A549 treated with AZD9567 at 1 μM for 4 hours (cell line): ENCODE measurements around the gene CSTF3. TPM values are rescaled to one million over a fixed set of nuclear protein-coding genes. Genes with fewer than 3 reads are reported as not detected.

ENCODE experiments used
- total RNA-seq: library from RNA; stranded (reverse); fragments of 200-300 nt; extraction: Qiagen RNA extraction; gene quantifications from 5 replicates; pipeline ENCODE4 v1.2.3, GENCODE V29; 2022; ENCODE audit not compliant: insufficient read depth

Gene CSTF3
- total RNA-seq: 25.9 to 39.6 TPM (median 29.5 TPM) in 5 replicates

GRCh38 chr11:33161120-33162005, at the start of gene CSTF3:
CSTF3 (minus strand) TSS chr11:33161480; CDS start chr11:33161325, 155 bp downstream.

DNA sequence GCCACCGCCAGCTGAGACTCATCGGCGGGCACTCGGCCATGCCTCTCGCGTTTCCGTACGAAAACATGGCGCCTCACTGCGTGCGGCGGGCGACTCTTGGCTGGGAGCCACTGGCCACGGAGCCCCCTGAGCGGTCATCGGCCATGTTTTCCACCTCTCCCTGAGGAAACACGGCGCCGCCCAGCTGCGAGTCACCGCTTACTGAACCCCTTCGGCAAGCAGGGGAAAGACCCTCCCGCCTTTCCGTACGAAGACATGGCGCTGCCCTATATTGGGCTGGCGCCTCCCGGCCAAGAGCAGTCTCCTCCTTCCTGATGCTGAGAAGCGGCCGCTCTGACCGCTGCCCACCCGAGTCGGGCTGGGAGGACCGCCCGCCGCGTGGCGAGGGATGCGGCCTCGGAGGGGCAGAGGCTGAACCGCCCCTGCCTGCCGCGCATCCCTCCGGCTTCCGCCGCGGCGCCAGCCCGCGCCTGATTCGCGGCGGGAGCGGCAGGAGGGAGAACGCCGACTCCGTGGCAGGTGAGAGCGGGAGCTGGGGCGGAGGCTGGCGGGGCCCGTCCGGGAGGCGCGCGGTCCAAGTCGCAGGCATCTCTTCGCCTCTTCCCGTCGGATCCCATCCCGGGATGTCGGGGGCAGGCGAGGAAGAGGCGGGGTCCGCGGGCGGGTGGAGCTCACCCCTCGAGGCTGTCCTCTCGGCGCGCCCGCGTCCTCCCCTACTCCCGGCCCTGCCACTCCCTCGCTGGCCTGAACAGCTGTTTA, 121.8 kb downstream of the CSTF3 start, which contains the start of gene TCP11L1:
TCP11L1 (plus strand) TSS at position 299 of the 759 bp plus-strand sequence. CDS start 4,202 bp downstream, outside the sequence.

Other genes starting within 250 kb of the CSTF3 start
- gene DEPDC7, start 145.6 kb downstream of the CSTF3 start, total RNA-seq: 7.2 to 11.3 TPM (median 8.1 TPM) in 5 replicates
- gene TCP11L1, start 121.9 kb downstream of the CSTF3 start, total RNA-seq: 17.0 to 33.9 TPM (median 21.4 TPM) in 5 replicates
- gene HIPK3, start 95.9 kb upstream of the CSTF3 start, total RNA-seq: 12.5 to 17.6 TPM (median 16.4 TPM) in 5 replicates
- gene KIAA1549L, start 214.6 kb upstream of the CSTF3 start, total RNA-seq: 5.8 to 9.1 TPM (median 8.6 TPM) in 5 replicates